K562 (cell line): ENCODE results near the gene IGSF3.
"Not testable (repeated sequence)": the region's sequence is repeated elsewhere in the genome, so short reads cannot be mapped to it uniquely, and the experiment has no call there.

Experiments
- CHD2 ChIP-seq: IDR thresholded peaks from 2 replicates; pipeline ENCODE4 v1.6.1; 2011; ENCODE audit warnings: low read depth, low read length
- CREBBP ChIP-seq: IDR thresholded peaks from one replicate; pipeline ENCODE4 v1.6.1; 2012; ENCODE audit warnings: low read depth, mild to moderate bottlenecking, control low read depth, inconsistent platforms, low read length
- FOXP1 ChIP-seq: sonication (generic); formaldehyde crosslinking; IDR thresholded peaks from 2 replicates; pipeline ENCODE4 v1.8.0; 2022; ENCODE audit warnings: mild to moderate bottlenecking, missing genetic modification reagents
- KLF13 ChIP-seq: fragments of 450-650 bp; IDR thresholded peaks from 2 replicates; pipeline ENCODE4 v1.6.1; 2016; ENCODE audit warnings: missing genetic modification characterization, low read depth, mild to moderate bottlenecking, missing compliant biosample characterization, moderate library complexity, borderline replicate concordance
- PML ChIP-seq: IDR thresholded peaks from 2 replicates; pipeline ENCODE4 v1.6.1; 2012; ENCODE audit warnings: low read length, inconsistent platforms
- POLR2AphosphoS5 ChIP-seq: IDR thresholded peaks from 2 replicates; pipeline ENCODE4 v1.6.1; 2011; ENCODE audit warnings: mild to moderate bottlenecking, low read depth, low read length, moderate library complexity; ENCODE audit not compliant: control insufficient read depth, insufficient read depth
- RBM34 ChIP-seq: fragments of 200-400 bp; formaldehyde crosslinking; IDR thresholded peaks from 2 replicates; pipeline ENCODE4 v1.6.1; 2018; ENCODE audit warnings: low read length, borderline replicate concordance; ENCODE audit not compliant: insufficient read depth
- SREBF2 ChIP-seq: sonication (generic); formaldehyde crosslinking; IDR thresholded peaks from 2 replicates; pipeline ENCODE4 v1.4.0; 2020; ENCODE audit warnings: mild to moderate bottlenecking, missing genetic modification reagents
- ZBTB17 ChIP-seq: fragments of 450-650 bp; formaldehyde crosslinking; IDR thresholded peaks from 2 replicates; pipeline ENCODE4 v1.4.0; 2020; ENCODE audit warnings: mild to moderate bottlenecking
- ZFP30 ChIP-seq: fragments of 250-450 bp; sonication (Bioruptor Pico); IDR thresholded peaks from 2 replicates; pipeline ENCODE4 v1.8.0; 2022; ENCODE audit warnings: moderate library complexity, mild to moderate bottlenecking, inconsistent platforms, borderline replicate concordance
- ZNF592 ChIP-seq: fragments of 450-650 bp; IDR thresholded peaks from 2 replicates; pipeline ENCODE4 v1.6.1; 2017; ENCODE audit warnings: antibody characterized with exemption, mild to moderate bottlenecking

GRCh38 chr1:116621756-116622155 lies 45.8 kb downstream of the IGSF3 start:
- not testable (repeated sequence) for TF ChIP-seq PML; ZNF592; ZFP30 (CRISPR knock-in tag); FOXP1 (CRISPR knock-in tag); SREBF2 (CRISPR knock-in tag); CREBBP; RBM34; ZBTB17; POLR2AphosphoS5; KLF13 (tag); CHD2
